ELF-1 (cell line): Measurements from ENCODE around the gene LRRC10B.

Source experiments
- DNase-seq: peaks from one replicate; pipeline ENCODE4 v3.0.0-alpha.2; 2016; ENCODE audit warnings: low read depth, low spot score

Gene LRRC10B

DNA sequence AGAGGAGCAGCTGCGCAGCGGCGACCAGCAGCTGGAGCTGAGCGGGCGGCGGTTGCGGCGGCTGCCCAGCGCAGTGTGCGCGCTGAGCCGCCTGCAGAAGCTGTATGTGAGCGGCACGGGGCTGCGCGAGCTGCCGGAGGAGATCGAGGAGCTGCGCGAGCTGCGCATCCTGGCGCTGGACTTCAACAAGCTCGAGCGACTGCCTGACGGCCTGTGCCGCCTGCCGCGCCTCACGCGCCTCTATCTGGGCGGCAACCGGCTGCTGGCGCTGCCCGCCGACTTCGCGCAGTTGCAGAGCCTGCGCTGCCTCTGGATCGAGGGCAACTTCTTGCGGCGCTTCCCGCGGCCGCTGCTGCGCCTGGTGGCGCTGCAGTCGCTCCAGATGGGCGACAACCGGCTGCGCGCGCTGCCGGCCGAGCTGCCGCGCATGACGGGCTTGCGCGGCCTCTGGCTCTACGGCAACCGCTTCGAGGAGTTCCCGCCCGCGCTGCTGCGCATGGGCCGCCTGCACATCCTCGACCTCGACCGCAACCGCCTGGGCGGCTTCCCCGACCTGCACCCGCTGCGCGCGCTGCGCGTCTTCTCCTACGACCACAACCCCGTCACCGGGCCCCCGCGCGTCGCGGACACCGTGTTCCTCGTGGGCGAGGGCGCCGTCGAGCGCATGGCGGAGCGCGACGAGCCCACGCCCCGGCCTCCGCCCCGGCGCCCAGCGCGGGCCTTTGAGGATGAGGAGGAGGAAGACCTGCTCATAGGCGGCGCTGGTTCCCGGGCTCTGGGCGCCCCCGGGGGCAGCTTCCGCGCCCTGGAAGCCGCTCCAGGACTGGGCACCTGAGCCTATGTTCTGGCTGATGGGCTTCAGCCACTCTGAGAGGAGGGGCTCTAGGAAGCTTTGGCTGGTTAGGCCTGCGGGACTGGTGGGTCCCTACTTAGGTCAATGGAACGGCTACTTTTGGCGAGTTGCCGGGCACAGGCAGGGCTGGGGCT is 787 bp downstream of the LRRC10B start:
- DNase-seq = peak; percentile 96

DNA sequence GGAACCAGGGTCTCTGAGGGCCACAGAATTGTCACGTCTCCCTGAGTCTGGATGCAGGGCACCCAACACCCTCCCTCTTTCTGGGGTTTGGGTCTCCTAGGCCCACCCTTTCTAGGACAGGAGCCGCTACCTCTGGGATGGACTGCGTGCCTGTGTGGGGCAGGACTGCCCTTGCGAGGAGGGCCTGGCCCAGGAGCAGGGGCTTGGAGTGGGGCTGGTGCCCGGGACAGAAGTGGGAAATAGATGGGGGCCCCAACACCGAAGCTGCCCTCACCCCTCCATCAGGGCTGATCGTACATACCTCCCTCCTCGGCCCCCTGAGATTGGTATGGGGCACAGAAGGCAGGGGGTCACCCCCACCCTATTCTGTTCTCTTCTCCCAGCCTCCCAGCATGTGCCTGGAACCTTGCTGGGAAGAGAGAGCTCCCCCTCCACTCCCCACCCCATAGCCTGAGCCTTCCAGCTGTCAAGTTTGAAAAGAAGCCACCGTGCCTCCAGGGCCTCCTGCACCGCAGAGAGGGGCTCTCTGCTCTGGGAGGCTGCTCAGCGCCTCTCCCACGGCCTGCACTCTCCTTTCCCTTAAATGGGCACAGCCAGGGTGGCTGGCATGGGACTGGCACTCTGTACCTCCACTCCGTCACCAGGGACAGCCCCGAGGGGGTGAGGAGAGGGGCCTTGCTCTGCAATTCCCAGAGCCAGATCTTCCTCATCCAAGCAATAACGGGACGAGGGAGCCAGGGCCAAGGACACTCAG is 1.8 kb downstream of the LRRC10B start:
- DNase-seq = no peak

- no peak for DNase-seq
Measured at GRCh38 chr11:61510974-61511373, 2.4 kb downstream of the LRRC10B start.

- DNase-seq = no peak
Measured at GRCh38 chr11:61511383-61511782, 2.8 kb downstream of the LRRC10B start.

DNA sequence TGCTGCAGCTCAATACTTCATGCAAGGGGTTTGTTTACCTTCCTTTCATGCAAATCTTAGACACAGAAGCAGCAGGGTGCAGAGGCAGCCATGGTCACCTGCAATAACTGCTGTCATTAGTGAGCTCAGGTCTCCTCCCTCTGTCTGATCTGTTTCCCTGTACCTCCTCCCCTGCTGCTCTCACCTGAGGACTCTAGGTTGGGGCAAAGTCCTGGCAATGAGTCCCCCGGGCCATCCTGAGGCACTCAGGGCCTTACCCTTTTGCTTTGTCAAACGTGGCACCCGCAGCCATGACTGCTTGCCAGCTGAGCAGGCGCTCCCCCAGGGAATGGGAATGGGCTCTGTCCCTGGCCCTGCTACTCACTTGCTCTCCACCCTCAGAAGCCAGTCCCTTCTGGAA is 3.9 kb downstream of the LRRC10B start:
- peak; percentile 36 for DNase-seq

DNA sequence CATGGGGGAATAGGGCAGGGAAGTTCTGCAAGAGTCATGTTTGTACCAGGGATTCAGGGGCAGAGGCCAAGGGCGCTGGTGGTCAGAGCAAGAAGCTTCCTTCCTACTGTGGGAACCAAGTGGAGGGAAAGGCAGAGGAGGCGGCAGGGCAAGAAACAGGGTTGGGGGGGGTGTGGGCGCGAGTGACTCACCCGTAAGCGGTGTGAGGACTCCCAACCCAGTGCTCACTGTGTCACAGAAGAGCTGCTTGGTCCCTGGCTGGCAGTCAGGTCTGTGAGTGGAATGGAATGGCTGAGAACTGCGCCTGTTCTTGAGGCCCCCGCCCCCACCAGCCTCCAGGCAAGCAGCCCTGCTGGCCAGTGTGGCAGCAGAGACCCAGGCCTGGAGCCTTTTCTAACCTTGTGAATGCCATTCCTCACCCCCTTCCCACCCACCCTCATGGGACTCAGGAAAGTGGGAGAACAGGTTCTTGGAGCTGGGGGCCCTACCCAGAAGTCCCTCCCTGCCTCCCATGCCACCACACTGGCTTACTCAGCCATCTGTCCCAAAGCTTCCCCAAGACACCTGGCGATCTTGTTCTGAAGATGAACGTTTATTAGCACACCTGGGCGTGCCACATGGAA is 4.7 kb downstream of the LRRC10B start:
- peak; percentile 87 for DNase-seq

DNA sequence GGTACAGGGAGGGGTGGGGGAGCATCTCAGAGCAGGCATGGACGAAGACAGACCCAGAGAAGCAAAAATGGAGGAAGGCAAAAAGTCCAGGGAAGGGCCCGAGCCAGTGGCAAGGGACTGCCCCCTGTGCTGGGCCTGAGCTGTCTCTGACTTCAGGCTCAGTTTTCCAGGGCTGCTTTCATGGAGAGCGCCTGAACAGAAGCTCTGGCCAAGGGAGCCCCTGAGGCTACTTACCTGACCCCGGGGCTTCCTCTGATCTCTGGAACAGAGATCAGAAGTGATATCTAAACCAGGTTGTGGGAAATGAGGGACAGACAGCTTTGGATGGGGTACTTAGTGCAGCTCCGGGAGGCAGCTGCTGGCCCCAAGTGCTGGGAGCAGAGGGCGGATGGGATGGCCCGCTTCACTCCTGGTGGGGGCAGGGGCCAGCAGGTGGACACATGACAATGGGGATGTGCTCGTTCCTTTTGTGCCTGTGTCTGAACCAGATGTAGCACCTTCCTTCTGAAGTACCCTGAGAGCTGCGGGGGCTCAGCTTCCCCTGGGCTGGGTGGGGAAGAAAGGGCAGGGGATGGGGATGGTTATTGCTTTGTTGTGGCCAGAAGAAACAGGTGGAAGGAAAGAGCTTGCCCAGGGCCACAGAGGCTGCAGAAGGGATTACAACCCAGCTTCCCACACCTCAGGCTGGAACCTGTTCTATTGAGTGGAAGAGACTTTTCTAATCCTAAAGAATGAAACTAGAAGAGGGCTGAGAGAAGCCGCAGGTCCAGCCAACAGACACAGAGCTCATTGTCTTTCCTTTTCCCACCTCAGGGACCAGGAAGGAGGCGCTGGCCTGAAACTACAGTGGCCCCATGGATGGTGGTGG is 5.7 kb downstream of the LRRC10B start:
- peak; percentile 84 for DNase-seq

DNA sequence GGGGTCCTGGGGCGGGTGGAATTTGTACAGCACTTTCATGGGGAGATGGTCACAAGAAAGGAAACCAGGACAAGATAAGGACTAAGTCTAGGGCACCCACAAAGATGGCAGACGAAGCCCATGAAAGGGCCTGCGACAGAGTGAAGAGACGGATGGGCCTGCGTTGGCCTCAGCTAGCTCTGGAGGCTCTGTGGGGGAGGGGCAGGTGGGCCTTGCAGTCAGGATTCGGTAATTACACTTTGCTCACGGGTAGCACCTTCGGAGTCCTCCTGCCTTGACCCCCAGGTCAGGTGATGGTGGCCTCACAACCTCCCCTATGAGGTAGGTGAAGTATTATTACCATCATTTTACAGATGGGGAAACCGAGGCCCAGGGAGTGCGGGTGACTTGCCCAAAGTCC is 7.1 kb downstream of the LRRC10B start:
- DNase-seq = no peak

DNA sequence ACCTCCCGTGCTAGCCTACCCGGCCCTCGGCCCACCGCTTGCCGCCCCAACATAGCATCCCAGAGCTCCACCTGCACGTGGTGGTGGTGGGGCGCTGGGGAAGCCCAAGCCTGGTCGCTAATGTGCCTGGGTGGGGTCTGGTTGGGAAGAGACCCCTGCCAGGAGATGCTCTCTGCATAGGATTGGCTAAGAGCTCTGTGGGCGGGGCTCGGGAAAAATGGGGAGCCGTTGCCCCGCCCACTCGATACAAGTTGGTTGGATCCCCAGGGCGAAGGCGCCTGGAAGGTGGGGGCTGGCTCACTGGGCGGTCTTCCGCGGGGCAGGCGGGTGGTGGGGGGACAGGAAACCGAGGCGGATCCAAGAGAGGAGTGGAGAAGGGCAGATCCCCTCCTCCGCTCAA is 7.6 kb downstream of the LRRC10B start:
- no peak for DNase-seq

DNA sequence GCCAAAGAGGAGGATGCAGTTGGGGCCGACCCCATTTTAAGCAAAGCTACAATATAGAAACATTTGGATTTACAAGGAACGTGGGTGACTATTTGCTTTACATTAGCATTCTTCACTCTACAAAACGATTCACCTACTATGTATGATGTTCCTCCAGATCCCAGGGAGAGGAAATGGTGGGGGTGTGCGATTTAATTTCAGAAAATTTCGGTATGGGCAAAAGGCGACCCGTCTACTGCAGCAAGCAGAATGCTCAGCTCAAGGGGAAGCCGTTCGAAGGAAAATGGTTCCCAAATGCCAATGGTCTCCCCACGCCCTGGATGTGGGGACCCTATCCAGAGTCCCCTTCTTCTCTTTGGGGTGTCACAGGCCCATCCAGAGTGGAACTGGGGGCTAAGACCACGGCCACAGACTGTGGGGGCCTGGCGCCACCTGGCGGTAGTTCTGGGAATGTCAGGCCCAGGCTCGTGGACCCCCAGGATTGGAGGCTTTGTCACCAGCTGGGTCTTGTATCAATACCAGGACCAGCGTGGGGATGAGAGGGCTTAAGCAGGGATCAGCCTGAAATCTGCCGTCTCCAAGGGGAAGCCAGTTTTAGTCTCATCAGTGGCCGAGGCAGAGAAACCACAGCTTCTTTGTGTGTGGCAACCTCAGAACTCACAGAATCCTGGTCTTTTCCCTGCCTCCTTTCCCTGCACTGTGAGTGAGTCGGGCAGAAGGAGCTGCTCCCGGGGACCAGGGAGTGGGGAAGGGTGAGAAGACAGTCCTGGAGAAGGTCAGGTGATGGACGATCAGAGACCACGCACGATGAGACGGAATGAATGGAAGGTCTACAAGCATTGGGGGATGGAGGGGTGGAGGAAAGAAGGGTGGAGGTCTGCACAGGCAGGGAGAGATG is 8.4 kb downstream of the LRRC10B start:
- DNase-seq = peak; percentile 80

- no peak for DNase-seq
Measured at GRCh38 chr11:61518032-61518795, 9.7 kb downstream of the LRRC10B start.

GRCh38 chr11:61522881-61523280 is 14.3 kb downstream of the LRRC10B start:
- no peak for DNase-seq

GRCh38 chr11:61524446-61524845 is 15.9 kb downstream of the LRRC10B start:
- no peak for DNase-seq

DNA sequence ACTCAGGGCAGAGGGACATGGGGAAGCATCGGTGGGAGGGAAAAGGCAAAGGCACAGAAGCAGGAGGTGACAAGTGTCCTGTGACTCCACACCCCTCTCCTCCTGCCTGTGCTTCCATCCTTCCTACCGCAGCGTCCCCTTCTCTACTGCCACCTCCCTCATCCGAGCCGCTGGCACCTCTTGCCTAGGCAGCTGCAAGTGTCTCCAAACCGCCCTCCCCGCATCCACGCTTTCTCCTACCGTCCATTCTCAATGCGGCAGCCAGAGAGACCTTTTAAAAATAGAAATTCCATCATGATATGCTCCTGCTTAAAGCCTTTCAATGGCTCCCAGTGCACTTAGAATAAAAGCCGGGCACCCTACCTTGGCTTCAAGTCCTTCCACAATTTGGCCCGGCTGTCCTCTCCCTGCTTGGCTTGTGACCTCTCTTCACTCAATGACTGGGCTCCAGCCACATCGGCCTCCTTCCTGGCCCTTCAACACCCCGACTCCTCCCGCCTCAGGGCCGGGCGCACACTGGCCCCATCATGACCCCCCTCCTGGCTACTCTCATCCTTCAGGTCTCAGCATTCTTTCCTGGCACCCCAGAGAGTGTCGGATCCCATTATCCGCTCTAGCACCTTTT is 16.5 kb downstream of the LRRC10B start:
- DNase-seq = no peak

- no peak for DNase-seq
Measured at GRCh38 chr11:61526229-61526628, 17.7 kb downstream of the LRRC10B start.

GRCh38 chr11:61526956-61527731 is 18.6 kb downstream of the LRRC10B start:
- DNase-seq = no peak

DNA sequence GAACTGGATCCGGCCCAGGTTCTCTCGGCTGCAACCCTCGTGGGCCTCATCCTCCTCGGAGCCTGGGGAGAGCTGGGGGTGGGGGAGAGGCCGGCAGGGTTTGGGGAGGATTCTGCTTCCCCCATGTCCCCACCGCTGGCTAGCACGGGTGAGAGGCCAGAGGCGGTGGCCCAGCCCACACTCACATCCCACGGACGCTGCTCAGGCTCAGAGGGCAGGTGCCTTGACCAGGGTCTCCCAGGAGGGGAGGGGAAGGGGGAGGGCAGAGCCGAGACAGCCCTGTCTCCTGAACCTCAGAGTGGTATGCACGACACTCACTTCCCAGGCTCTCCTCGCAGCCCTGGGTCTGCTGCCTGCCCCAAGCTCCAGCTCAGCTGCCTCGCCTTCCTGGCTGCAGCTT is 19.6 kb downstream of the LRRC10B start:
- no peak for DNase-seq

DNA sequence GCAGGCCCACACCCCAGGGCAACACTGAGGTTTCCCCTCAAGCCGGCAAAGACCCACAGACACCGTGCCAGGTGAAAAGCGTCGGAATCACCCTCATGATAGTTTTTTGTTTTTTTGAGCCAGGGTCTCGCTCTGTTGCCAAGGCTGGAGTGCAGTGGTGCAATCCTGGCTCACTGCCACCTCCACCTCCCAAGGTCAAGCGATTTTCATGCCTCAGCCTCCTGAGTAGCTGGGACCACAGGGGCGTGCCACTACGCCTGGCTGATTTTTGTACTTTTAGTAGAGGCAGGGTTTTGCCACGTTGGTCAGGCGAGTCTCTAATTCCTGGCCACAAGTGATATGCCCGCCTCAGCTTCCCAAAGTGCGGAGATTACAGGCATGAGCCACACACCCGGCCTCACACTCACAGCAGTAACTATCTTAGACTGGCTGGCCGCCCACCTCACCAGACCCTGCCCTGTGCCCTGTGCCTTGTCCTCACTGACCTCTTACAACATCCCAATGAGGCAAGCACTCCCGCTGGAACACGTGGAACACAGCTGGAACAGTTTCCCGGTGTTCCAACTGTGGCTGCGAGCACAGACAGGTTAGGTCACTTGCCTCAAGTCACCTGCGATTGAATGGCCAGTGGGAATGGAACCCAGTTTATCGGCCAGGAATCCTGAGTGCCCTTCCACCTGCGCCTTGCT is 21.1 kb downstream of the LRRC10B start:
- DNase-seq = no peak
